GM06990 (cell line): ENCODE measurements around the gene ATP8B2.
"Not testable (repeated sequence)": the region's sequence is repeated elsewhere in the genome, so short reads cannot be mapped to it uniquely, and the experiment has no call there.

ENCODE experiments used
- DNase-seq: peaks from one replicate; pipeline ENCODE4 v3.0.0-alpha.2; 2011; ENCODE audit not compliant: insufficient read length; ENCODE audit errors: extremely low read depth
- H3K27me3 ChIP-seq: replicated peaks from 2 replicates; pipeline ENCODE4 v1.6.0; 2011; ENCODE audit warnings: low read length; ENCODE audit not compliant: control insufficient read depth, insufficient read depth
- H3K36me3 ChIP-seq: 2 replicates; pipeline ENCODE4 v1.5.1; 2011; ENCODE audit warnings: low read length; ENCODE audit not compliant: control insufficient read depth, insufficient read depth
- H3K4me3 ChIP-seq: replicated peaks from 2 replicates; pipeline ENCODE4 v1.5.1; 2011; ENCODE audit warnings: low read depth, mild to moderate bottlenecking, control low read depth, low read length
- CTCF ChIP-seq: IDR thresholded peaks from 2 replicates; pipeline ENCODE4 v1.5.1; 2011; ENCODE audit warnings: low read length, control low read depth, mild to moderate bottlenecking, inconsistent platforms; ENCODE audit not compliant: insufficient read depth, poor library complexity, severe bottlenecking

ATP8B2 gene

GRCh38 chr1:154313066-154313356 lies 12.3 kb upstream of the ATP8B2 start:
- DNase-seq: no peak
- no peak for TF ChIP-seq CTCF
- H3K36me3 ChIP-seq: no peaks in the 10 kb centered on the region
- H3K4me3 ChIP-seq: no peak overlapping the region
- H3K27me3 ChIP-seq: no peaks in the 10 kb centered on the region

DNA sequence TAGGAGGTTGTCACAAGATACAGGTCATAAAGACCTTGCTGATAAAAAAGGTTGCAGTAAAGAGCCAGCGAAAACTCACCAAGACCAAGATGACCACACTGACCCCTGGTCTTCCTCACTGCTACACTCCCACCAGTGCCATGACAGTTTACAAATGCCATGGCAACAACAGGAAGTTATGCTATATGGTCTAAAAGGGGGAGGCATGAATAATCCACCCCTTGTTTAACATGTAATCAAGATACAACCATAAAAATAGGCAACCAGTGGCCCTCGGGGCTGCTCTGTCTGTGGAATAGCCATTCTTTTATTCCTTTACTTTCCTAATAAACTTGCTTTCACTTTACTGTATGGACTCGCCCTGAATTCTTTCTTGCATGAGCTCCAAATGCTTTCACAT lies 11.1 kb upstream of the ATP8B2 start:
- not testable (repeated sequence) for H3K27me3 ChIP-seq, H3K36me3 ChIP-seq, H3K4me3 ChIP-seq, DNase-seq

DNA sequence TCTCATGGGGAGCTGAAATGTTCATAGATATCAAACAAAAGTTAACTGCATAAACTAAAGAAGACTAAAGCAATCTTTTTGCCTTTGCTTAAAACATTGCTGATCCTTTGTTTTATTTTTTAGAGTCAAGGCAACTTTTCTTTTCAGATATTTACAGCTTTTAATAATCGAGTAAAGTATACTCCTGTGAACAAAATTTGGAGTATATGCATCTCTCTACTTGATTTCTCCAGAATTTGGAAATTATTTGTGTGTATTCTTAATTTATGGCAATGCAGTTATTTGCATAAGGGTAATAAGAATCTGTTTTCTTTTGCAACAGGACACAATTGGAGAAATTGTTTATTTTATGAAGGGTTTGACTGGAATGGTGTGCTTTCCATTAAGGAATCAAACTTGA lies 8.6 kb upstream of the ATP8B2 start:
- TF ChIP-seq CTCF: no peak

GRCh38 chr1:154318386-154318785 lies 6.9 kb upstream of the ATP8B2 start:
- Histone ChIP-seq H3K36me3 (no peaks in the 10 kb centered on the region), H3K27me3 (no peaks in the 10 kb centered on the region; the same call in 1 of the 2 replicates), H3K4me3 (no peak overlapping the region)
- TF ChIP-seq CTCF: no peak
- no peak for DNase-seq

More for the DNA sequence above, 8.6 kb upstream of the ATP8B2 start:
- DNase-seq: no peak
- Histone ChIP-seq H3K36me3 (no peaks in the 10 kb centered on the region), H3K4me3 (no peak overlapping the region), H3K27me3 (no peaks in the 10 kb centered on the region)

DNA sequence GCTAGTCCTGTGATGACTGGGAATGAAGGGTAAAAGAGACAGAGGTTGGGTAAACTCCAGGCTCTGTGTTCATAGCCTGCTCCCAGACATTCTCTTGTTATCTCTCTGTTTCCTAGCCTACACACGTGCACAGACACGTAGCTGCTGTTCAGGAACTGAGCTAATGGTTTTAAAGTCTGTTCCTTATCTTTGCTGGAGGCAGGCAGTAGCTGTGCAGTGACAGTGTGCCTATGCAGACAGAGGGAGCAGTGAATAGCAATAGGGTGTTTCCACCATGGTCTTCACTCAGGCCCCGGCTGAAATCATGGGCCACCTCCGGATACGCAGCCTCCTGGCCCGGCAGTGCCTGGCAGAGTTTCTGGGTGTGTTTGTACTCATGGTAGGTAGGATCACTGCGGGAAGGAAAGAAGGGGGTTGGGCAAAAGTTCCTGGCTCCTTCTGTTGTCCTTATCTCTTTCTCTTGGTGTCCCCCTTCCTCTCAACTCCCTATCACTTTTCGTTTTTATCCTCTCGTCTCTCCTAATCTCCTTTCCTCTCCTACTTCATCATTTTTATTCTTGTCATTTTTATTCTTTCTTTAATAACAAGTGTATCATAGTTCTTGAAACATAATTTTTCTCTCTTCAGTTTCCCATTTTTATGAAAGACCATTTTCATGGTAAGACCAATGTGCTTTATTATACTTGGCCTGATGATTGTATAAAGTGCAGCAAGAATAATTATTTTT lies 4.3 kb upstream of the ATP8B2 start, which contains the start of gene AQP10:
AQP10 (plus strand) TSS at position 212 of the 727 bp plus-strand sequence; CDS start at position 275, 63 bp downstream.
- TF ChIP-seq CTCF: no peak
- no peak for DNase-seq
- Histone ChIP-seq H3K4me3 (no peak within 1 kb of the TSS), H3K27me3 (no peaks in the 10 kb centered on the region; the same call in 1 of the 2 replicates), H3K36me3 (no peaks in the 10 kb centered on the region)

GRCh38 chr1:154321609-154321934 lies 3.8 kb upstream of the ATP8B2 start:
- H3K27me3 ChIP-seq, H3K4me3 ChIP-seq, H3K36me3 ChIP-seq, DNase-seq: not testable (repeated sequence)

DNA sequence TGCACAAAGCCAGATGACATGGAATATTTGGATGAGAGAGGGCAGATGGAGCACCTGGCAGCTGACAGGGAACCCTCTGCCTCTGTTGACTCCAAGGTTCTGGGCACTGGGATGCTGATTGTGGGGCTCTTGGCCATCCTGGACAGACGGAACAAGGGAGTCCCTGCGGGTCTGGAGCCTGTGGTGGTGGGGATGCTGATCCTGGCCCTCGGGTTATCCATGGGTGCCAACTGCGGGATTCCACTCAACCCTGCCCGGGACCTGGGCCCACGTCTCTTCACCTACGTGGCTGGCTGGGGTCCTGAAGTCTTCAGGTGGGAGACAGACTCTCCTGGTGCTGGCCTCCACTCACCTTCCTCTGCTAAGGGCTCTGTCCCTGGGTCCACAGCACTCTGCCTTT lies 1.8 kb upstream of the ATP8B2 start:
- Histone ChIP-seq H3K36me3 (no peaks in the 10 kb centered on the region), H3K4me3 (no peak overlapping the region), H3K27me3 (no peaks in the 10 kb centered on the region; the same call in 1 of the 2 replicates)
- no peak for DNase-seq
- no peak for TF ChIP-seq CTCF
